Stimulated activated CD4-positive, alpha-beta T cell treated with anti-CD3 and anti-CD28 coated beads, TNF-alpha, amount 100 ng/mL, for 1 hour (primary cell): ENCODE results near the gene RAMP3.
"Not testable (repeated sequence)": the region's sequence is repeated elsewhere in the genome, so short reads cannot be mapped to it uniquely, and the experiment has no call there.

Experiments
- DNase-seq, 3 donors: peaks; one replicate each; pipeline ENCODE4 v3.0.0-alpha.2; 2020; ENCODE audit warnings: low read depth in 3 of 3, low spot score in 1 of 3

The RAMP3 gene

DNA sequence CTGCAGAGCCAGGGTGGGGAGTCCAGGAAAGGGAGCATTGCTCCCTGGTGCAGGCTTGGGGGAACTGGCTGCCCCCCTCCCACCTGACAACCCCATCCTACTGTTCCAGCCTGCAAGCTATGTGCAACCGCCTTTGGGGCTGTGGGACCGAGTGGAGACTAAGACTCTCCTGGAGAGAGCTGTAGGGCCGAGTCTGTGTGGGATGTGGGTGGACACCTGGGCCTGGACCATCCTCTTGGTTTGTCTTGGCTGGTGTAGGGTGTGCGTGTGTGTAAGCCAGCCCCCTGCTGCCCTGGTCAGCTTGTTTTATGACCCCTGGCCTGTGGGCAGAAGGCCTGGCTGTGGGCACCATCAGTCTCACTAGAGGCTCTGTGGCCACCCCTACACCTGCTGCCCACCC lies 1.6 kb upstream of the RAMP3 start:
- no peak for DNase-seq

DNA sequence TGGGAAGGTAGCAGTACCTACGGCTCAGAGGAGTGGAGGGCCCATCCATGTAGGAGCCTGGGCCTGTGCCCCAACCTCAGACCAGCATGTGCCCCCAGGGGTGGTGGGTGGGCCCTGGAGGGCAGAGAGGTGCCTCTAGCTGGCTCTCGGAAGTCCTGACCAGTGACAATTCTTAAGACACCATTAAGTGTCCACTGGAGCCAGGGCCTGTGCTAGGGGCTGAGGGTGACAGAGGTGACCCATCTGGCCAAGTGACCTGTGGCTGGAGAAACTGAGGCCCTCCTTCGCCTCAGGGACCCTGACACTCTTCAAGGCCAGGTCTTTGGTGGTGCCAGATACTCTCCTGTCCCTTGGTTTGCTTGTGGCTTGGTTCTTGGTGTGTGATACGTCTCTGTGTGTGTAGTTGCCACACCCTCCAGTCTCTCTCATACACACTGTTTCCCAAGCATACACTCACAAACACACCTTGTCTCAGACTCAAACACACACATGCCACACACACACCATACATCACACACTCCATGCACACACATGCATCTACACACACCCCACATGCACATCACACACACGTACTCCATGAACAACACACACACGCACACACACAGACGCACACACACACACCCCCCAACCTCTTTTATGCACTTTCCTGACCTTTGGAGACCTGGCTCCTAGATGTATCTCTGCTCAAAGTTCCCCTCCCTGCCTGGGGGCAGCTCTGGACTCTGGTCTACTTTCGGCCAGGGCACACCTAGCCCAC lies 897 bp upstream of the RAMP3 start:
- no peak for DNase-seq

DNA sequence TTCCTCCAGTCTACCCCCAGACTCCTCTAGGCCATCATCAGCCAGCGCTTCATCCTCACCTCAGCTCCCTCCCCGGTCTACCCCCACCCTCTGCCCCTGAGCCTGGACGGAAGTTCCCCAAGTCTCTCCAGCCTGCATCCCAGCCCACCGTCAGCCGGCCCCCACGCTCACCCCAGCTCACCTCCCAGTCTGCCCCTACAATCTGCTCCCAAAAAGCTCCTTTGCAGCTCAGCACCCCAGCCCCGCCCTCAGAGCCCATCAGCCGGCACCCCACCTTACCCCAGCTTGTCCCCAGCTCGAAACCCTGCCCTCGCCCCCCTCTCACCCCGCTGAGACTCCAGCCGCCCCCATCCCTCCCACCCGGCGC lies 322 bp upstream of the RAMP3 start:
- no peak for DNase-seq

DNA sequence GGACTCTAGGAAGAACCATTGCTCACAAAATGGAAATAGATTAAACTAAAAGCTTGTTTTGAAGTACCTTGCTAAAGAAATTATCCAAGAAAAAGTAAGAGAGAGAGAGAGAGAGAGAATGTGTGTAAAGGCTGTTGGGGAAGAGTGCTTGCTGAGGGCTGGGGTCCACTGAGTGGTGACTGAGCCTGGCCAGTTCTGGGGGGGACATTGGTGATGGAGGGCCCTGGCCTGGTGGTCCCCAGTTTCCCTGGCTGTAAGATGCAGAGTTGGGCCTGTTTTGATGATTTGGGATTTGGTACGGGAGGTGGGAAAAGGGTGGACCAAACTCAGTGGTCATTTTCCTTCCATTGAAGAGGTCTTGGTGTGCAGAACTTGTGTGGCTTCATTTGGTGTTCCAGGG lies 880 bp downstream of the RAMP3 start:
- no peak for DNase-seq

DNA sequence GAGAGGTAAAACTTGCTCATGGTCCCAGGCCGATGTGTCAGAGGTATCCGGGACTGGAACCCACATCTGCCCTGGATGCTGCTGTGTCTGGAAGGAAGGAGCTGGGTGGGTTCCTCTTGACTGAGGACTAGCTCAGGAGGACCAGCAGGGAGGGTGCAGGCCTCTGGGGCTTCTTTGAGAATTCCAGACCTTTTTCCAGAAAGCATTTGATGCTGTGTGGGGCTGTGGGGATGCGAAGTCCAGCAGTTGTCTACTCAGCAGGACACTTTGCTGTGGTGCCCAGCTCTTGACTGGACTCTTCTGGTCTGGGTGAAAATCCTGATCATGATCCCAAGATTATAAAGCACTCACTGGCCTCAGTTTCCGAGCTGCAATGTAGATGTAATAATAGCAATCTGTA lies 1.7 kb downstream of the RAMP3 start:
- no peak for DNase-seq

DNA sequence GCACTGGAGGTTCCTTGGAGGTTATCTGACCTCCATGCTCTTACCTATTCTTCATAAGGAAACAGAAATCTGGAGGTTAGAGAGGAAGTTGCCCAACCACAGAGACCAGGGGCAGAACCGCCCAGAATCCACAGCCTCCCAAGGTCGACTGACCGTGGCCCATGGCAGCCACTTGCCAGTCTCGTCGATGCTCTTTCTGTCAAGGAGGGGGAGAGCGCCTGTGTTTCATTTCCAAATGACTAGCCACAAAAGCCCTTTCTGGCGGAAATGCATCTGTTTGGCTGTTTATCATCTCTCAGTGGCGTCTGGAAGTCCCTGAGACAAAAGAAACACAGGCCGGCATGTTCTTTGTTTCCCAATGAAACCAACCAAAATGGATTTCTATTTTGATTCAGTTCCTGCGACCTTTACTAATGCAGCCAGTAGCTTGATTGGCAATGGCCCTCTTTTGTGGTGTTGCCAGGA lies 2.9 kb downstream of the RAMP3 start:
- no peak for DNase-seq

DNA sequence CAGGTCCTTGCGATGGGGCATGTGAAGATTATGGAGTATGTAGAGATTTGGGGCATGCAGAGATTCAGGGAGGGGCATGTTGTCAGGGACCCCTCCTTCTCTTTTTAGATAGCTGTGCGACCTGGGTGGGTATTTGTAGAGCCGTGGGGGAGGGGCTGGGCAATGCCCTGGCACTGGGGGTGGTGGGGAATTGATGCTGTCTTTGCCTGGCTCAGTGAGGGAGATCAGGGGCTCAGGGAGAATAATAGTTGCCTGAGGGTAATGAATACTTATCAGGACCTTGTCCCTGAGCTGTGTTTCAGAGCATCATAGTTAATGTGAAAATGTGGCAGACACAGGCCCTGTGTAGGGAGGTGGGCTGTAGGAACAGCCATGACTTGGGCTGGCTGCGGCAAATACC lies 3.5 kb downstream of the RAMP3 start:
- DNase-seq = no peak

DNA sequence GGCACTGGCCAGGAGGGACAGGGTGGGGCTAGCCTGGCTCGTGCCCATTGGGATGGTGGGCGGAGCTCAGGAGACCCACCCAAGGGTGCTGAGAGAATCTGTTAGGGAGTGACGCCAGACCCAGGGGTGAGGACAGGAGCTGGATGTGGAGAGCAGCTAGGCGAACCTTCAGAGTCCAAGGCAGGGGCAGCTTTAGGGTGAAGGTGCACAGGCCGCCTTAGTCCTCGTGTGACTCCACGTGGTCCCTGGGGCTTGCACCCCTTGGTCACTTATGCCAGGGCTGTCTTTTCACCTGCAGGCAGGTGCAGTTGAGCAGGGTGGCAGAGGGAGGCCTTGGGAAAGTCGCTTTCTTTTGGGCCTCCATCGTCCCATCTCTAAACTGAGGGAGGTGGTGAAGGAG lies 4.3 kb downstream of the RAMP3 start:
- no peak for DNase-seq

DNA sequence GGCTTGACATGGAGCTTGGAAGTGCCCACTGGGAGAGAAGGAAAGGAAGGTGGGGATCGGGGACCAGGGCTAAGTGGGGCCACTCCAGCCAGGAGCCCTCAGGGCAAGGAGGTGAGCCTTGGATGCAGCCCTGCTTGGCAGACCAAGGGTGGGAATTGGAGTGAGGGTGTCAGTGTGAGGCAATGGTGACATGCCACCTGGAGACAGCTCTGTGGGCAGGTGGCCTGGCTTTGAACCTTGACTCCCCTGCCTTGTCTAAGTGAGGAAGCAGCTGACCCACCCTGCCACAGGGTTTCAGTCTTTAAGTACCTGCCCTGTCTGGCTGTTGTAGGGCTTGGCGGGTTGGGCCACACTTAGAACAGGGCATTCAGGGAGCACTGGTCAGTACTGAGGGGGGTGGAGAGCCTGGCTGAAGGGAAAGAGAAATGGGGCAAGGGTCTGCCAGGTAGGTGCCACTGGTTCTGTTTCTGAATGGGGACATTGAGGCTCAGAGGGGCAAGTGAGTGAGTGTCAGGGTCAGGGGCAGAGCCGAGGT lies 4.8 kb downstream of the RAMP3 start:
- DNase-seq = no peak

DNA sequence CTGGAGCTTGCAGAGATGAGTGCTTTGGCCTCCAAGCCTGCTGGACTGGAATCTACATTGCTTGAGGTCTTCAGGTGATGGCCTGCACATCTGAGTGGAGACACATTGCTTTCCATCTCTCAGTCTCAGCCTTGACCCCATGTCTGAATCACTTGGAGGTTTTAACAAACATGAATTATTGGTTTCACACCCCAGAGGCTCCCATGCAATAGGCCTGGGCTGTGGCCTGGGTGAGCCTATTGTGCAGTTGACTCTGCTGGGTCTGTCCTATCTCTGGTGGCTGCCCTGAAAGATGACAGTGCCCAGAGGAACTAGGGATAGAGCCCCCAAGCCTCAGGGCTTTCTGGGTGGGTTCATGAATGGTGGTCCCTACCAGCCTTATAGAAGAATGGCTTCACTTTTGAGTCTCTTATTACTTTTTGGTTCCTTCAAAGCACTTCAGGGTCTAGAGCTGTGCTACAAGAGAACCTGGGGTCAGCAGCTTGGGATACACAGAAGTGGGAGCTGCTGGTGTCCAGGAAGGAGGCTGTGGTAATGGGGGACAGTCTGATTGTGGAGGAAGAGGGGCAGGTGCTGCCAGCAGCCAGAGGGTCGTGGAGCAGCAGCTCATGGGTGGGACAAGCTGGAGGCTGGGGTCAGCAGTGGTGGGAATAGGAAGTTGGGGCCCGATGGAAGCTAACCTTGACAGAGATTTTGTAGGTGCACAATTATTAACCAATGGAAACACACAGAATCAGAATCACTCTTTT lies 5.5 kb downstream of the RAMP3 start:
- no peak for DNase-seq

DNA sequence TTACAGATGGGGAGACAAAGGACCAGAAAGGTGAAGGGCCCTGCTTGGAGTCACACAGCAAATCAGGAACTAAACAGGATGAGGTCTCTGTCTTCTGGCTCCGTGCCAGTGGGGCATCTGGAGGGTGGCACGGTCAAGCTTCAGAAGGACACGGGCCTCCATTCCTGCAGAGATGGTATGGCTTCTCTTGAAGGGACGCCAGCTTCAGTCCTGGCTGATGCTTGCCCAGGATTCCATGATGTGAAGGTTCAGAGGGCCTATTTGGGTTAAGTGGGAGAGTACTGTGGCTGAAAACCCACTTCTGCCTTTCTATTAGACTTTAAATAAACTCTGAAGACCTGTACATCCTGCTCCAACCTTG lies 6.1 kb downstream of the RAMP3 start:
- DNase-seq = no peak

DNA sequence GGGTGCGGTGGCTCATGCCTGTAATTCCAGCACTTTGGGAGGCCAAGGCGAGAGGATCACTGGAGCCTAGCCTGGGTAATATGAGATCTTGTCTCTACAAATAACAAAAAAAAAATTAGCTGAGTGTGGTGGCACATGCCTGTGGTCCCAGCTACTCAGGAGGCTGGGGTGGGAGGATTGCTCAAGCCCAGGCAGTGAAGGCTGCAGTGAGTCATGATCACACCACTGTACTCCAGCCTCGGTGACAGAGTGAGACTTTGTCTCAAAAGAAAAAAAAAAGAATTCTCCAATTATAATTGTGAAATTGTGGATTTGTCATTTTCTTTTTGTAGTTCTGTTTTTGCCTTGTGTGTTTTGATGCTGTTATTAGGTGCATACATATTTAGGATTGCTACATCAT lies 6.7 kb downstream of the RAMP3 start:
- not testable (repeated sequence) for DNase-seq

DNA sequence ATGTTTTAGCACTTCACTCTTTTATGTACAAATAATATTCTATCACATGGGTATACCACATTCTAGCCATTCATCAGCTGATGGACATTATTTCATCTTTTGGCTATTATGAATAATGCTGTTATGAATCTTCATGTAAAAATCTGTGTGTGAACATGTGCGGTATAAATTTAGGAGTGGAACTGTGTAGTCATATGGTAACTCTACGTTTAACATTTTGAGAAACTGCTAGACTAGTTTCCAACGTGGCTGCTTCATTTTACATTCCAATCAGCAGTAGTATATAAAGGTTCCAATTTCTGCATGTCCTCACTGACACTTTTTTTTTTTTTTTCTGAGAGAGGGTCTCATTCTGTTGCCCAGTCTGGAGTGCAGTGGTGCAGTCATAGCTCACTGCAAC lies 8.3 kb downstream of the RAMP3 start:
- DNase-seq = no peak

DNA sequence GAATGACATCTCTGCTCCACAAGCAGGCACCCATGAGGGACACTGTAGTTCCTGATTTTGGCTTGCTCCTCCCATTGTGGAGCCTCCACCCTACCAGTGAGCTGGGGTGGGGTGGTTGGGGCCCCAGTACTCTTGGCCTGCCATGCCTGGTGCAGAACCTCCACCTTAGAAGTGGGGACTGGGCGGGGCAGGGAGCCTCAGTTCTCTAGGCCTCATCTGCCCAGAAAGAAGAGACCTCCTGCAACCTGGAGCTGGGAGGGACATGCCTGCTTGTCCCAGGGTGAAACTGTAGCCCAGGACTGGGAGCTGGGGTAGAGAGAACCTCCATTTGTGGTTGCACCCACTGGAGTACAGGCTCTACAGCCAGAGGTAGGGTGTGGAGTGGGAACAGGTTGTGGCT lies 14.4 kb downstream of the RAMP3 start:
- DNase-seq = no peak

DNA sequence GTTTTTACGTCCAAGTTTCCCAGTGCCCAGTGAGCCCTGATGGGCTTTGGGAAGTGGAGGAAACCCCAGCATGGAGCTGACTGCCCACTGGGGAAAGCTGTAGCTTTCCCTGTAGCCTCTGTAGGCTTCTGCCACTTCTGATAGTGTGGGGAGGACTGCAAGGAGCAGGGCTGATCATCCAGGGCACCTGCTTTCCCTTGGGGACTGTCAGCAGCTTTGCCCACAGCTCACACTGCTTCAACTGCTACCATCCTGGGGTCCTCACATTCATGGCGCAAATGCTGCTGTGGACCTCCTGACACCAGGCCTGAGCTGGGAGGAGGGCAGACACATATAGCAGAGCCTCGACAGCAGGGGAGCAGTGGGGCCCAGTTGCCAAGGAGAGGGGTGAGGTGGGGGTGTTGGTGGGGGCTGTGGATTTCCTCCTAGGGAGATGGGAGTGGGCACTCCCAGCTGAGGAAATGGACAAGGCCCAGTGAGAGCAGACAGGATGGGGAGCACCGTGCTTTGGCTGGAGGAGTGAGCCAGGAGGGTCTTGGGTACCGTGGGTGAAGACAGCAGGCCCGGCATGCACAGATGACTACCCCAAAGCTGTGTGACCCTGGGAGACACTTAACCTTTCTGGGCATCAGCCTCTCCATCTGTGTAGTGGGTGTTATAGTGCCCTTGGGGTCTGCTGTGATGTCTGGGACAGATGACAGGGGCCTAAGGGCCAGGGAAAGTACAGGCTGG lies 16.2 kb downstream of the RAMP3 start:
- no peak for DNase-seq

DNA sequence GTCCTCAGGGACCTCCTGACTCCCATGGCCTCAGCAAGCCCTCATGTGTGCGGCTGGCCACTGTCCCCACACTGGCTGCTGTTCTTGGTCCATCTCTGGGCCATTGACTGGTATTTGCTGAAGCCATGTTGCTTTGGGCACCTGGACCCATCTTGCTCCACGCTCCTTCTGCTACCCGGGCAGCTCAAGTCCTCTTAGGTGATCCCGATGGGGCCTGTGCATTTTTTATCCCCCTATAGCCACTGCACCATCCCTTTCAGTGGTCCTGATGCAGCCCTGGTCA lies 16.7 kb downstream of the RAMP3 start:
- no peak for DNase-seq

DNA sequence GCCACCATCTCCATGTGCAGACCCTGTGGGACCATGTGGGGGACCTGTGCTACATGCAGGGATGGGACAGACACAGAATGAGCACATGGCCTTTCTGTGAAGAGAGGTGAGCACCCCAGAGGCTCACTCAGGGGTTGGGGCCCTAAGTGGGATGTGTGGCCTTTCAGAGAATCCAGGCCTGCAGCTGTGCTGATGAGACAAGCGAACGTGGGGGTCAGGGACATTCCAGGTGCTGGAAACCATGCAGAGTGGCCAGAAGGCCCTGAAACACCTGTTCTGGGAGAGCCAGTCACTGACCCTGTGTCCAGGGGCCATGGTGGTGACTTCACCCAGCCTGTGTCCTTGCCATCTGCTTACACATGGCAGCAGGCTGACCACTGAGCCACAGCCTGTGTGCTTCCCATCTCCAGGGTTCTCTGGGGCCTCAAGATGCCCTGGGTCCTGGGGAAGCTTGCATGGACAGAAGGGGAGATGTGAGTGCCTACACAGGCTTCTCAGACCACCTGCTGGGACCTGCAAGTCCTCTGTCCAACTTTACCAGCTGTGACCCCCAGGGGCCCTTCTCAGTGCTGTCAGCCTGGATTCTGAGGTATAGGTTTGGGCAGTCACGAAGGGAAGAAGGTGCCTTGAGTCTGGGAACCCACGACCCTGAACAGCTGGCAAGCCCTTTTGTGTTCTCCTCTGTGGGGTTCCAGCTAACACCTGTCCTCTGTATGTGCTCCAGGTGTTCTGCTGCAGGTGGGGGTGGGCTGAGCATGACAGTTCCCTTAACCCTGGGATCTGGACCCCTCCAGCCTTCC lies 17.6 kb downstream of the RAMP3 start:
- no peak for DNase-seq

DNA sequence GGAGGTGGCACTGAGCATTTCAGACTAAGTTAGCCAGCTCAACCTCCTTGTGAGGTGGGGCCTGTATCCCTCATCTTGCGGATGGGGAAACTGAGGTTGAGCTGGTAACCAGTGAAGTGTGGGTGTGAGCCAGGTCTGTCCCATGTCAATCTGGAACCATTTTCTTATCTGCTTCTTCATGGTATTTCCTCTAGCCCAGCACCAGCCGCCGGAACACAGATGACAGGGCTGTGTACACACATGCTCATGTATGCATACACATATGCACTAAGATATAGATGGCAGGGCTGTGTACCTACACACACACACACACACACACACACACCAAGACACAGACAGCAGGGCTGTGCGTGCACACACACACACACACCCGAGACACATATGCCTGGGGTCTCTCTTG lies 18.5 kb downstream of the RAMP3 start:
- DNase-seq = no peak

DNA sequence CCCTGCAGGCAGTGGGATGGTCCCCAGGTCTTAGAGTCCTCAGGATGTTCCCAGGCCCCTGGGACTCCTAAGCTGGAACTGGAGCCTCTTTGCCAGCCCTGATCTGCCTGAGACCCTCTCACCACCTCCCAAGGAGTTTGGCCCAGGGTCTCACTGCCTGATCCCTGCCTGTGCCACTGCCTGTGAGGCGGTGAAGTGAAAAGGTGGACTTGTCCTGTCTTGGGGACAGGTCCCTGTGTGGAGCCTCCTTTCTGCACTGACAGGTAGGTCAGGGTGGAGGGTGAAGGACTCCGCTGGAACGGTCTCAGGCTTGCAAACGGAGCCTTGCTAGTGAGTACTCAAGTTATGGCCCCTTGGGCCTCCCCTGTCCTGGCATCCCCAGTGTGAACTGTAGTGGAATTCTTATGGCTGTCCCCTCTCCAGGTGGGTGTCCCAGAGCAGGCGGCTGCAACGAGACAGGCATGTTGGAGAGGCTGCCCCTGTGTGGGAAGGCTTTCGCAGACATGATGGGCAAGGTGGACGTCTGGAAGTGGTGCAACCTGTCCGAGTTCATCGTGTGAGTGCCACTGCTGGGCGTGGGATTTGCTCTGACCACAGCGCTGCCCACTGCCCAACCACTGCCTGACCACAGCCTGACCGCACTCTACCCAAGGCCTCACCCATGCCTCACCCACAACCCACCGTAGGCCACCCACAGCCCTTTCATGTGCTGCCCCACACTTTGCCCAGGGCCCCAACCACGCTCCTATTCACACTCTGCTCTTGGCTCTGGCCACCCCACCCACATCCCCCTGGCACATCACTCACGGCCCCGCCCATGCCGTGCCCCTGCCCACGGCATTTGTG lies 19.5 kb downstream of the RAMP3 start:
- no peak for DNase-seq

DNA sequence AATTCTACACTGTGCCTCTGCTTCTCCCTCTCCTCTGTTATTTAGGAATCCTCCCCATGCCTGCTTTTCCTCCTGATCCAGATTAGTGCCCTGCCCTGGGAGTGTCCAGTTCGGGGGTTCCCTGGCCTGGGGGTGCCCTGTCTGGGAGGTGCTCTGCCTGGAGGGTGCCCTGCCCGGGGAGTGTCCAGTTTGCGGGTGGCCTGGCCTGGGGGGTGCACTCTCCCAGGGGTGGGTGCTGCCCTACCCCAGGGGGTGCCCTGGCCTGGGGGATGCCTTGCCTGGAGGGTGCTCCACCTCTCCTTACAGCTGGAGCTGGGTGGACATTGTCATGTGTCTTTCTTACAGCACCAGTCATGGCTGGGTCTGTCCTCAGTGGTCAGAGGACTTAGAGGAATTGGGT lies 20.2 kb downstream of the RAMP3 start:
- no peak for DNase-seq
